HEK293T (cell line): Measurements from ENCODE around the gene CACYBP.

Experiments
- BHLHE40 ChIP-seq: fragments of 450-650 bp; IDR thresholded peaks from 2 replicates; pipeline ENCODE4 v1.6.1; 2016; ENCODE audit warnings: mild to moderate bottlenecking, moderate library complexity, borderline replicate concordance
- CTBP1 ChIP-seq: fragments of 450-650 bp; IDR thresholded peaks from 2 replicates; pipeline ENCODE4 v1.6.1; 2016; ENCODE audit warnings: borderline replicate concordance
- ELF4 ChIP-seq: fragments of 450-650 bp; IDR thresholded peaks from 2 replicates; pipeline ENCODE4 v1.6.1; 2017; ENCODE audit warnings: antibody characterized with exemption
- FOXA1 ChIP-seq: fragments of 450-650 bp; IDR thresholded peaks from 2 replicates; pipeline ENCODE4 v1.6.1; 2016; ENCODE audit warnings: mild to moderate bottlenecking
- FOXM1 ChIP-seq: fragments of 450-650 bp; IDR thresholded peaks from 2 replicates; pipeline ENCODE4 v1.6.1; 2017; ENCODE audit warnings: mild to moderate bottlenecking, borderline replicate concordance
- HDGF ChIP-seq: fragments of 450-650 bp; IDR thresholded peaks from 2 replicates; pipeline ENCODE4 v1.6.1; 2017; ENCODE audit warnings: antibody characterized with exemption, borderline replicate concordance
- L3MBTL2 ChIP-seq: fragments of 450-650 bp; conservative IDR thresholded peaks from 2 replicates; pipeline ENCODE4 v1.6.1; 2016; ENCODE audit warnings: mild to moderate bottlenecking
- NFRKB ChIP-seq: fragments of 450-650 bp; IDR thresholded peaks from 2 replicates; pipeline ENCODE4 v1.6.1; 2016; ENCODE audit warnings: mild to moderate bottlenecking, moderate library complexity
- SP1 ChIP-seq: fragments of 450-650 bp; IDR thresholded peaks from 2 replicates; pipeline ENCODE4 v1.6.1; 2017
- SUZ12 ChIP-seq: fragments of 450-650 bp; IDR thresholded peaks from 2 replicates; pipeline ENCODE4 v1.6.1; 2016; ENCODE audit warnings: mild to moderate bottlenecking
- TARDBP ChIP-seq: fragments of 450-650 bp; IDR thresholded peaks from 2 replicates; pipeline ENCODE4 v1.6.1; 2016
- ZNF384 ChIP-seq: fragments of 450-650 bp; IDR thresholded peaks from 2 replicates; pipeline ENCODE4 v1.6.1; 2016

- TF ChIP-seq CTBP1 (no peak), FOXA1 (no peak), HDGF (no peak), ZNF384 (no peak), BHLHE40 (no peak), SP1 (no peak), NFRKB (no peak), ELF4 (no peak), FOXM1 (no peak), SUZ12 (no peak), TARDBP (no peak), L3MBTL2 (no peak)
Observed at GRCh38 chr1:174989536-174990220, 10.1 kb upstream of the CACYBP start.
